Muscle of leg (tissue), 11 donors: ENCODE measurements around the gene UBQLN1. TPM values are rescaled to one million over a fixed set of nuclear protein-coding genes. Genes with fewer than 3 reads are reported as not detected.

Experiments used
- DNase-seq: peaks from one replicate; pipeline ENCODE4 v3.0.0; 2013
- H3K27ac ChIP-seq: one replicate; pipeline ENCODE4 v1.5.1; 2013; ENCODE audit warnings: mild to moderate bottlenecking, low read length, control low read depth
- H3K27me3 ChIP-seq: one replicate; pipeline ENCODE4 v1.6.1; 2013; ENCODE audit warnings: low read length; ENCODE audit not compliant: control insufficient read depth, insufficient read depth
- H3K36me3 ChIP-seq: one replicate; pipeline ENCODE4 v1.6.1; 2013; ENCODE audit warnings: low read length; ENCODE audit not compliant: control insufficient read depth, insufficient read depth
- H3K4me1 ChIP-seq: one replicate; pipeline ENCODE4 v1.6.1; 2013; ENCODE audit warnings: low read length; ENCODE audit not compliant: control insufficient read depth, insufficient read depth
- H3K4me3 ChIP-seq: one replicate; pipeline ENCODE4 v1.5.1; 2013; ENCODE audit warnings: low read length, control low read depth
- H3K9me3 ChIP-seq: replicated peaks from 2 replicates; pipeline ENCODE4 v1.6.1; 2013; ENCODE audit warnings: low read depth, low read length; ENCODE audit not compliant: control insufficient read depth
- WGBS: methylation state at CpG from one replicate; pipeline ENCODE4 v1.1.5; 2013; ENCODE audit warnings: missing lambda C conversion rate; ENCODE audit not compliant: insufficient coverage; 5-methylcytosine and 5-hydroxymethylcytosine counted together
- polyA plus RNA-seq, 8 donors: library from polyadenylated mRNA; unstranded; fragments of 120-200 nt; gene quantifications; one replicate each; pipeline versions ENCODE4 v1.2.1 to v1.2.3, GENCODE V29; 2013; ENCODE audit warnings: inconsistent platforms in 1 of 8, low replicate concordance in 1 of 8; ENCODE audit not compliant: insufficient read length in 8 of 8, insufficient read depth in 1 of 8
- total RNA-seq: library from RNA; stranded (reverse); fragments of 120-200 nt; gene quantifications from one replicate; pipeline ENCODE4 v1.2.4, GENCODE V29; 2013

UBQLN1 gene
- total and polyA plus RNA-seq, 9 donors = 56.3 to 81.8 (median 68.0) TPM

DNA sequence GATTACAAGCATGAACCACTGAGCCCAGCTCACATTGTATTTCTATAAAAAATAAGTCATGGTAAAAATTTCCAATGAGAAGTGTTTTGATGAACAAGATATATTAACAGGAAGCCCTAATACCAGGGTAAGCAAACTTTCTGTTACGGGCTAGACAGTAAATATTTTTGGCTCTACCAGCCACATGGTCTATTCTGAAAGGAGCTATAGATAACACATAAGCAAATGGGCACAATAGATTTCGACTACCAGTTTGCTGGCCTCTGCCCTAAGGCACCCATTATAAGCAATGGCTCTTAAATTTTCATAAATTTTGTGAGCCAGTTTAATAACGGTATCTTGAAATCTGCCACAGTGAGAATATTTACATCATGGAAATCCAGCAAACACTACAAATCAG, 8.1 kb downstream of the UBQLN1 start:
- Histone ChIP-seq H3K9me3 (no peaks in the 10 kb centered on the region), H3K36me3 (no peaks in the 10 kb centered on the region), H3K27ac (no peak overlapping the region), H3K4me3 (no peak overlapping the region), H3K27me3 (no peaks in the 10 kb centered on the region), H3K4me1 (no peaks in the 10 kb centered on the region)
- no peak for DNase-seq
- 67% methylated on average over 1 of the region's 3 CpGs for WGBS

DNA sequence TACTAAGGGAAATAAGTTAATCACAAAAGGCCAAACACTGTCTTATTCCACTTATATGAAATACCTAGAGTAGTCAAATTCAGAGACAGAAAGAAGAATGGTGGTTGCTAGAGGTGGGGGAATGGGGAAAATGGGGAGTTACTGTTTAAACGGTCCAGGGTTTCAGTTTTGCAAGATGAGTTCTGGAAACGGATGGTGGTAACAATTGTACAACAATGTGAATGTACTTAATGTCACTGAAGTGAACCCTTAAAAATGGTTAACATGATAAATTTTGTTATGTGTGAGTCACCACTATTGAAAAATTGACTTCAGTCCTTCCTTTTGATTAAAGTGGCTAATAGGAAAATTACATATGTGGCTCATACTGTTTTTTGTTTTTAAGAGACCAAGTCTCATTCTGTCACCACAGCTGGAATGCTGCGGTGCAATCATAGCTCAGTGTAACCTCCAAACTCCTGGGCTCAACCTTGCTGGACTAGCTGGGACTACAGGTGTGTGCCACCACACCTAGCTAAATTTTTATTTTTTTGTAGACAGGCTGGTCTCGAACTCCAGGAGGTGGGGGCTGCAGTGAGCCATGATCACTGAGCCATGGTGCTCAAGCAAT, 8.7 kb downstream of the UBQLN1 start:
- Histone ChIP-seq H3K27ac (no peak overlapping the region), H3K4me1 (no peaks in the 10 kb centered on the region), H3K9me3 (no peaks in the 10 kb centered on the region), H3K36me3 (no peaks in the 10 kb centered on the region), H3K4me3 (no peak overlapping the region), H3K27me3 (no peaks in the 10 kb centered on the region)
- 93% methylated on average over 2 of the region's 4 CpGs for WGBS
- no peak for DNase-seq

DNA sequence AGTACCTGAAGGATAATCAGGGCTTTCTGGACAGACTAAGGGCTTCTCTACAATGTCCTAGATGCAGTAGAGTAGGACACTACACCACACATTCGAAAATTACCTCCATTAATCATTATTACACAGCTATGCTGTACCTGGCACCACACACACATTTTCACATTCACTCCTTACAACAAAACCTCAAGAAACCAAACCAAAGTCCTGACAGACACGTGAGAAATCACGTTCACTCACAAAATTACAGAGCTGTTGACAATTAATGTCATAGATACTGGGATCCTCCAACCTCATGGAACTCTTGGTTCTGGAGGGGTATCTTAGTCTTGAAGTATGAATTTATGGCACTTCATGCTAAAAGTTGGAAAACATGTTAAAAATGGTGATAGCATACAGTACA, 16.3 kb downstream of the UBQLN1 start:
- no peak overlapping the region for H3K4me3 ChIP-seq
- no peak overlapping the region for H3K27ac ChIP-seq
- H3K27me3 ChIP-seq = no peaks in the 10 kb centered on the region
- H3K9me3 ChIP-seq = no peaks in the 10 kb centered on the region
- 86% methylated on average over 1 of the region's 3 CpGs for WGBS
- DNase-seq = no peak
- H3K36me3 ChIP-seq = no peaks in the 10 kb centered on the region
- no peaks in the 10 kb centered on the region for H3K4me1 ChIP-seq

DNA sequence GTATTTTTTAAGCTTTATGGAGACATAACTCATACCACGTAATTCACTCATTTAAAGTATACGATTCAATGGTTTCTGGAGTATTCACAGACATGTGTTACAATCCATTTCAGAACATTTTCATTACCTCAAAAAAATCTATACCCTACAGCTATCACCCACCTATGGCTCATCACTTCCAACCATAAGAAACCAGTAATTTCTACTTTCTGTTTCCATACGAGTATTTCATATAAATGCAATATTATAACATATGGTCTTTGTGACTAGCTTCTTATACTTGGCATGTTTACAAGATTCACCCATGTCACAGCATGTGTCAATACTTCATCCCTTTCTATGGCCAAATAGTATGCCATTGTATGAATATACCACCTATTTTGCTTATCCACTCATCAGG, 18.8 kb downstream of the UBQLN1 start:
- no peaks in the 10 kb centered on the region for H3K4me1 ChIP-seq

DNA sequence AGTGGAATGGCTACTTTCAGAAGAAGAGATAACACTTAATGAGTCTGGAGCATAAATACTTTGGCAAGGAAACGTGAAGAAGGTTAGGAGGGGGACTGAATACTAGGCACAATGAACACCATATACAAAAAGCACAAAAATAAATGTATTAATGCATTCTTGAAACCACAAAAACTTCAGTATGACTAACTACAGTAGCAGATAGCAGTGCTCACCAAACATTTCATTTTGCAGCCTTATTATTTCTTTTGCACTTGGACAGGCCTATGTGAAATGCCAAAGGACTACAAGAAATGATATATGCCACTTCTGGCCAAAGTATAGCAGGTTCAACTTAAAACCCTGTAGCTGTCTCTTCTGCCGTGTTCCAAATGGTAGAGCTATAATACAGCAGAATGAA, 26.3 kb downstream of the UBQLN1 start:
- H3K36me3 ChIP-seq = peaks cover 31% of the 10 kb centered on the region

More for the DNA sequence above, 18.8 kb downstream of the UBQLN1 start:
- H3K27ac ChIP-seq = no peak overlapping the region
- DNase-seq = no peak
- H3K36me3 ChIP-seq = no peaks in the 10 kb centered on the region
- 93% methylated on average over 2 of the region's 3 CpGs for WGBS
- H3K9me3 ChIP-seq = no peaks in the 10 kb centered on the region
- no peak overlapping the region for H3K4me3 ChIP-seq
- no peaks in the 10 kb centered on the region for H3K27me3 ChIP-seq

DNA sequence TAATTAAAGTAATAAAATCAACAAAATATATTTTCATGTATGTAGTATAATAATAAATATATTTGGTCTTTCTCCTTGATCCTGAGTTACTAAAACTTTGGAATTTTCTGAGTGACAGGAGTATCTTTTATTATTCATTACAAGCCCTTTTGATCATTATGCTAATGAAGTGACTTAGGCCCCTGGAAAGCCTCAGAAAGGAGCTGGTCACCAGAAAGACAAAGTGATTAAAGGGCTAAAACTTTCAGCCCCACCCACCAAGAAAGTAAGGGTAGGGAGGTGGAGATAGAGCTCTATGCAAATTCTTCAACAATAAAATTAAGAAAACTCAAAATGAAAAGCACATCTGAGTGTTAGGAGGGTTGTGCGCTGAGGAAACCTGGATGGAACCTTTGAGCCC, 27.5 kb downstream of the UBQLN1 start:
- Histone ChIP-seq H3K27me3 (no peaks in the 10 kb centered on the region), H3K4me1 (no peaks in the 10 kb centered on the region), H3K9me3 (no peaks in the 10 kb centered on the region), H3K27ac (no peak overlapping the region), H3K4me3 (no peak overlapping the region), H3K36me3 (peaks cover 31% of the 10 kb centered on the region)
- WGBS = no CpG with 5 or more reads among the region's 1 CpG
- no peak for DNase-seq

More for the DNA sequence above, 26.3 kb downstream of the UBQLN1 start:
- Histone ChIP-seq H3K9me3 (no peaks in the 10 kb centered on the region), H3K27ac (no peak overlapping the region), H3K27me3 (no peaks in the 10 kb centered on the region), H3K4me3 (no peak overlapping the region), H3K4me1 (no peaks in the 10 kb centered on the region)
- no peak for DNase-seq
- WGBS = 67% methylated on average over 1 of the region's 2 CpGs

DNA sequence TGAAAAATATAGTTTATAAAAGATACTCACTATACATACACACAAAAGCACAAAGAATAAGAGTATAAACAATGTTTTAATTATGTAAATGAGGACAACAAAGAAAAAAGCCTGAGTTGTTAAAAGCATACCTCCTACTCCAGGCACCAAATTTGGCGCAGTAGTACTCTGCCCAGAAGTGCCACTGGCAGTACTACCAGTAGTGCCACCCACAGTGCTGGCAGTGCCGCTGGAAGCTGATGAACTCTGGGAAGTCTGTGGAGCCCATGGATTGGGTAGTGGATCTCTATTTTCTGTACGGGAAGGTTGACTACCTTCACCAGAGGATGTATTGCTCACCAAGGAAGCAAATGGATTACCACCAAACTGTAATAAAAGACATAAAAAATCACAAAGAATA, 30.2 kb downstream of the UBQLN1 start:
- Histone ChIP-seq H3K27me3 (no peaks in the 10 kb centered on the region), H3K36me3 (peaks cover 35% of the 10 kb centered on the region), H3K4me1 (no peaks in the 10 kb centered on the region), H3K4me3 (no peak overlapping the region), H3K9me3 (no peaks in the 10 kb centered on the region), H3K27ac (no peak overlapping the region)
- 100% methylated on average over 1 of the region's 3 CpGs for WGBS
- DNase-seq = no peak

DNA sequence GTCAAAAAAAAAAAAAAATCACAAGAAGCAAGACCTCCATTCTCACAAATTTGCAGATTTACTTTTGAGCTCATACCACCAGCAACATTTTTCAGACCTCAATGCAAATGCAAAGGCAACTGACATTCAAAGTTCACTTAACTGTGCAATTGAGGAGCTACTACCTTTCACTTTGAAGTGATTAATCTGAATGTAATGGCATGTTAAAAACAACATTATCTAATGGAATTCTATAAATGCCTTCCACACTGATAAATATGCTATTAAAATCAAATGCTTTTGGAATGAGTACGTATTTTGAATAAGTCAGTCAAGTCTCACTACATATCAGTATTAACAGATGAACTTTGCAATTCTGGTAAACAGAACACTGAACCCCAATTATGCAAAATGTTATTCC, 32.3 kb downstream of the UBQLN1 start:
- no CpG with 5 or more reads among the region's 1 CpG for WGBS
- Histone ChIP-seq H3K27ac (no peak overlapping the region), H3K4me1 (no peaks in the 10 kb centered on the region), H3K27me3 (no peaks in the 10 kb centered on the region), H3K9me3 (no peaks in the 10 kb centered on the region), H3K36me3 (peaks cover 38% of the 10 kb centered on the region), H3K4me3 (no peak overlapping the region)
- DNase-seq = no peak

DNA sequence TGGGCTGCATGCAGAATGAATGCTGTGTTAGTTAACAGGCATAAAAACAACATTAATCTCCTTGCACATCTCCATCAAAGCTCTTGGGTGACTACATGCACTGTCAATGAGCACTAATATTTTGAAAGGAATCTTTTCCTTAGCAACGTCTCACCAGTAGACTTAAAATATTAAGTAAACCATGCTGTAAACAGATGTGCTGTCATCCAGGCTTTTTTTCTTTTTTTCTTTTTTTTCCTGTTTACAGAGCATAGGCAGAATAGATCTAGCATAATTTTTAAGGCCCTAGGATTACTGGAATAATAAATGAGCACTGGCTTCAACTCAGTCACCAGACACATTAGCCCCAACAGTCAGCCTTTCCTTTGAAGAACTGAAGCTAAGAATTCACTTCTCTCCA, 36.3 kb downstream of the UBQLN1 start:
- Histone ChIP-seq H3K27me3 (no peaks in the 10 kb centered on the region), H3K36me3 (peaks cover 23% of the 10 kb centered on the region), H3K27ac (no peak overlapping the region), H3K4me1 (no peaks in the 10 kb centered on the region), H3K4me3 (no peak overlapping the region), H3K9me3 (no peaks in the 10 kb centered on the region)
- no peak for DNase-seq
- WGBS = no CpG with 5 or more reads among the region's 1 CpG

DNA sequence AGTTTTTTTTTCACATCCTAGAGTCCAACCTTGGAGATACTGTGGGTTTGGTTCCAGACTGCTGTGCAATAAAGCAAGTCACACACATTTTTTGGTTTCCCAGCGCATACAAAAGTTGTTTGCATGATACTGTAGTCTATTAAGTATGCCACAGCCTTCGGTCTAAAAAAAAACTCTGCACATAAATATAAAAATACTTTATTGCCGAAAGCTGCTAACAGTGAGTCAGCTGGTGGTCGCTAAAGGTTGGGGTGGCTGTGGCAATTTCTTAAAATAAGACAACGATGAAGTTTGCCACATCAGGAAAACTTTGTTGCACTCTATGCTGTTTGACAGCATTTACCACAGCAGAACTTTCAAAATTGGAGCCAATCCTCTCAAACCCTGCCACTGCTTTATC, 37.4 kb downstream of the UBQLN1 start:
- Histone ChIP-seq H3K27ac (no peak overlapping the region), H3K9me3 (no peaks in the 10 kb centered on the region), H3K27me3 (no peaks in the 10 kb centered on the region), H3K36me3 (peaks cover 23% of the 10 kb centered on the region), H3K4me1 (no peaks in the 10 kb centered on the region), H3K4me3 (no peak overlapping the region)
- DNase-seq = no peak
- WGBS = 100% methylated on average over 2 of the region's 5 CpGs

DNA sequence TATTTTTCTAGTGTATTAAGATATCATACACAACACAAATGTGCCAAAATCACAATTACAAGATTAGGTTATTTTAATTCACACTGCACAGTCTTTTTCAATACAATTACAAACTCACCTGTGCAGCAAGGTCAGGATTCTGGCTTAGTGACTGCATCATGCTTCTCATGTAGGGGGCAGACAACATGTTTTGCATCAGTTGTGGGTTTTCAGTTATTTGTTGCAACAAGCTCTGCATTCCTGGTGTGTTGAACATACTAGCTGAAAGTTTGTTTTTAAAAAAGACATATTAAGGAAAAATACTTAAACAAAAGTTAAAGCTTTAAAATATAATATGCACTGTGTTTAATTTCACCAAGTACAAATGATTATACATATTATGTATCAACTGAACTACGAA, 38.7 kb downstream of the UBQLN1 start:
- no CpG with 5 or more reads among the region's 1 CpG for WGBS
- Histone ChIP-seq H3K4me3 (no peak overlapping the region), H3K36me3 (peaks cover 31% of the 10 kb centered on the region), H3K9me3 (no peaks in the 10 kb centered on the region), H3K27ac (no peak overlapping the region), H3K4me1 (no peaks in the 10 kb centered on the region), H3K27me3 (no peaks in the 10 kb centered on the region)
- DNase-seq = no peak
